ENCODE data around the gene DCAF6.

Gene DCAF6

GRCh38 chr1:168096296-168097165 lies 160.0 kb downstream of the DCAF6 start:
- TF ChIP-seq CTCF (IDR thresholded peaks at IDR 0.05; ENCODE audit: insufficient read depth, low read length, poor library complexity, severe bottlenecking) (no peak), EZH2phosphoT487 (conservative IDR thresholded peaks at IDR 0.05; ENCODE audit: low read length) (no peak)
- H3K27ac ChIP-seq (ENCODE audit: low read depth, low read length) = no peak overlapping the region
- H3F3A ChIP-seq (ENCODE audit: insufficient read depth) = no peaks in the 10 kb centered on the region
- no peak overlapping the region for H3K9ac ChIP-seq (ENCODE audit: low read length)
- no peak overlapping the region for H3K4me3 ChIP-seq (ENCODE audit: insufficient read depth, low read length, poor library complexity, severe bottlenecking)
- no peaks in the 10 kb centered on the region for H4K20me1 ChIP-seq (ENCODE audit: low read depth, low read length)
- H3K79me2 ChIP-seq (ENCODE audit: insufficient read depth, low read length) = no peaks in the 10 kb centered on the region
- H3K36me3 ChIP-seq (ENCODE audit: low read length) = no peaks in the 10 kb centered on the region
- no peak overlapping the region for H3K4me2 ChIP-seq (ENCODE audit: low read depth, low read length, poor library complexity, severe bottlenecking)
- H3K27me3 ChIP-seq (ENCODE audit: low read length) = no peaks in the 10 kb centered on the region
- no peaks in the 10 kb centered on the region for H3K9me3 ChIP-seq (ENCODE audit: insufficient read depth, low read length)
- H3K9me2 ChIP-seq (replicated peaks; ENCODE audit: insufficient read depth, low read length) = no peaks in the 10 kb centered on the region
- no peak overlapping the region for H2AFZ ChIP-seq (ENCODE audit: low read depth, low read length, severe bottlenecking)

GRCh38 chr1:168097921-168098528 lies 161.5 kb downstream of the DCAF6 start:
- H3K27ac ChIP-seq (ENCODE audit: low read depth, low read length) = no peak overlapping the region
- no peak overlapping the region for H3K4me2 ChIP-seq (ENCODE audit: low read depth, low read length, poor library complexity, severe bottlenecking)
- no peaks in the 10 kb centered on the region for H3K9me2 ChIP-seq (replicated peaks; ENCODE audit: insufficient read depth, low read length)
- H4K20me1 ChIP-seq (ENCODE audit: low read depth, low read length) = no peaks in the 10 kb centered on the region
- H3K27me3 ChIP-seq (ENCODE audit: low read length) = no peaks in the 10 kb centered on the region
- no peaks in the 10 kb centered on the region for H3K9me3 ChIP-seq (ENCODE audit: insufficient read depth, low read length)
- no peaks in the 10 kb centered on the region for H3K79me2 ChIP-seq (ENCODE audit: insufficient read depth, low read length)
- H3K4me3 ChIP-seq (ENCODE audit: insufficient read depth, low read length, poor library complexity, severe bottlenecking) = no peak overlapping the region
- H3K9ac ChIP-seq (ENCODE audit: low read length) = no peak overlapping the region
- no peaks in the 10 kb centered on the region for H3F3A ChIP-seq (ENCODE audit: insufficient read depth)
- TF ChIP-seq CTCF (IDR thresholded peaks at IDR 0.05; ENCODE audit: insufficient read depth, low read length, poor library complexity, severe bottlenecking) = no peak
- TF ChIP-seq EZH2phosphoT487 (conservative IDR thresholded peaks at IDR 0.05; ENCODE audit: low read length) = no peak
- H3K36me3 ChIP-seq (ENCODE audit: low read length) = no peaks in the 10 kb centered on the region
- no peak overlapping the region for H2AFZ ChIP-seq (ENCODE audit: low read depth, low read length, severe bottlenecking)

- Histone ChIP-seq H3K9ac (ENCODE audit: low read length) (no peak overlapping the region), H3K27ac (ENCODE audit: low read depth, low read length) (no peak overlapping the region), H3K4me2 (ENCODE audit: low read depth, low read length, poor library complexity, severe bottlenecking) (no peak overlapping the region), H3K4me3 (ENCODE audit: insufficient read depth, low read length, poor library complexity, severe bottlenecking) (no peak overlapping the region), H3K27me3 (ENCODE audit: low read length) (no peaks in the 10 kb centered on the region), H3K79me2 (ENCODE audit: insufficient read depth, low read length) (no peaks in the 10 kb centered on the region), H2AFZ (ENCODE audit: low read depth, low read length, severe bottlenecking) (no peak overlapping the region), H3K9me3 (ENCODE audit: insufficient read depth, low read length) (no peaks in the 10 kb centered on the region), H3F3A (ENCODE audit: insufficient read depth) (no peaks in the 10 kb centered on the region), H4K20me1 (ENCODE audit: low read depth, low read length) (no peaks in the 10 kb centered on the region), H3K9me2 (replicated peaks; ENCODE audit: insufficient read depth, low read length) (no peaks in the 10 kb centered on the region), H3K36me3 (ENCODE audit: low read length) (no peaks in the 10 kb centered on the region)
- TF ChIP-seq CTCF (IDR thresholded peaks at IDR 0.05; ENCODE audit: insufficient read depth, low read length, poor library complexity, severe bottlenecking) = no peak
- no peak for TF ChIP-seq EZH2phosphoT487 (conservative IDR thresholded peaks at IDR 0.05; ENCODE audit: low read length)
Measured at GRCh38 chr1:168098534-168099320, 162.2 kb downstream of the DCAF6 start.

Data from SU-DHL-6 (cell line).